ENCODE results near the gene NOS1.
A peak's percentile ranks its signal among the peaks of the same experiment; 100 is the strongest.
"Not testable (repeated sequence)": the region's sequence is repeated elsewhere in the genome, so short reads cannot be mapped to it uniquely, and the experiment has no call there.

Gene NOS1

DNA sequence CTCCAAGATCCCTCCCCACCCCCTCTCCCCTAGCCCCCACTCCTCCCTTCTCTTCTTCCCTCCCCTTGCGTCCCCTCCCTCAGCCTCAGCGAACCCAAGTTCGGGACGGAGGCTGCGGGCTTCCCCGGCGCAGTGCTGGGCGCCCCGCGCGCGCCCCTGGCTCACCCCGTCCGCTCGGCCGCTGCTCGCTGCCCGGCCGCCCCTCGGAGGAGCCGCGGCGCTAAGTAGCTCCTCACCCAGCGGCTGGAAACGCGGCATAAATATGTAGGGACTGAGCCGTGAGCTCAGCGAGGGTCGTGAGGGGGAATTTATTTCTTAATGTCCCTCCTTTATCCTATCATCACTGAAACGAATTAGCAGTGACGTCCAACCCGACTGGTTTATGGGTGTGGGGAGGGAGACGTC lies at the start of gene NOS1:
TSS of gene NOS1 (minus strand) at position 280 of the 405 bp plus-strand sequence. CDS start 30,557 bp downstream, outside the sequence.
- no peak for DNase-seq

DNA sequence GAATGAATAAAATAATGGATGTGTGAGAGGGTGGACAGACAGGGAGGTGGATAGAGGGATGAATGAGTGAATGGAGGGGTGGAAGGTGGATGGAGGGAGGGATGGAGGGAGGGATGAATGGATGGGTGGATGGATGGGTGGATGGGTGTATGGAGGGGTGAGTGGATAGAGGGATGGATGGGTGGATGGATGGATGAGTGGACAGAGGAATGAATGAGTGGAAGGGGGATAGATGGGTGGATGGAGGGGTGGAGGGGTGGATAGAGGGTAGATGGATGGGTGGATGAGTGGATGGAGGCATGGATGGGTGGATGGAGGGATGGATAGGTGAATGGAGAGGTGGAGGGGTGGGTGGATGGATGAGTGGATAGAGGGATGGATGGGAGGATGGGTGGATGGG lies 47.9 kb upstream of the NOS1 start:
- DNase-seq: no peak

DNA sequence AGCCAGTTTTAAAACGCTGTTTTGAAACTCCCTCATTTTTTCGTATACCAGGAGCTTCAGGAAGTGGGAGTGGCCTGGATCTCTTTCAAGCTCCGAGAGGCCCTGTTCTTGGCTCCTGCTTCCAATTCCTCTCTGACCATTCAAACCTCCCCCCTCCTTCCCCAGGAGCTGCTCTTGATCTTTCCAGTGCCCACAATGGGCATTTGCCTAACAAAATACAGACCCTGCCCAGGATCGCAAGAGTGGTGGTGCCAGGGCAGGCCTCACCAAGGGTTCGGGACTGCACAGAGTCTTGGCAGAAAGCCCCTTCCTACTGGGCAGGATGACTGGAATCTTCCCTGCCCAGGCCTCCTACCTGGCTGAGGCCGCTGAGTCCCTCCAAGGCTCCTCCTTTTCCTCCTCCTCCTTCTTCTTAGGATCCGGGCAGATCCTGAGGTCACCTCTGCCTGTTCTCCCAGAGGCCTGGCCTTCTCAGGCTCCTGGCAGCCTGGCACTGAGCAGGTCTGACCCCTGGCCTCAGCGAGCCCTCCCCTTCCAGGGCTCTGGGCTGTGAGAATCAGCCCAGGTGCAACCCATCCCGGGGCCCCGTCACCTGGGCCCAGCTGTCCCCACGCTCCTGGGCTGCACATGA lies 46.9 kb upstream of the NOS1 start:
- no peak for DNase-seq

DNA sequence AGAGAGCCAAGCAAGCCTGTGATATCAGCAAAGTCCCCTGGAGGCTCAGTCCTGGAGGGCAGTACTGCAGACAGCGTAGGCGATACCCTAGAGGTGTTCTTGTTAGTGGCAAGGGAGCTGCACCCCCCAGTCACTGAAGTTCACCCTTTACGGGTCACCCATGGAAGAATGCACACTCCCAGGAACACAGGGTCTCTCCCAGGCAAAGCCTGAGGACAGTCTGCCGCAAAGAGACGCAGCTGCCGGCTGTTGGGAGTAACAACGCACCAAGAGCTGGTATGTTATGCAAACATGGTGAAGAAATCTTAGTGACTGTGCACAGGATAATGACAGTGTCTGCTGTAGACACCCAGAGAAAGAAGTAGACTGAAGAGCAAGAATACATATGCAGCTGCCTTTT lies 43.5 kb upstream of the NOS1 start:
- DNase-seq: no peak

DNA sequence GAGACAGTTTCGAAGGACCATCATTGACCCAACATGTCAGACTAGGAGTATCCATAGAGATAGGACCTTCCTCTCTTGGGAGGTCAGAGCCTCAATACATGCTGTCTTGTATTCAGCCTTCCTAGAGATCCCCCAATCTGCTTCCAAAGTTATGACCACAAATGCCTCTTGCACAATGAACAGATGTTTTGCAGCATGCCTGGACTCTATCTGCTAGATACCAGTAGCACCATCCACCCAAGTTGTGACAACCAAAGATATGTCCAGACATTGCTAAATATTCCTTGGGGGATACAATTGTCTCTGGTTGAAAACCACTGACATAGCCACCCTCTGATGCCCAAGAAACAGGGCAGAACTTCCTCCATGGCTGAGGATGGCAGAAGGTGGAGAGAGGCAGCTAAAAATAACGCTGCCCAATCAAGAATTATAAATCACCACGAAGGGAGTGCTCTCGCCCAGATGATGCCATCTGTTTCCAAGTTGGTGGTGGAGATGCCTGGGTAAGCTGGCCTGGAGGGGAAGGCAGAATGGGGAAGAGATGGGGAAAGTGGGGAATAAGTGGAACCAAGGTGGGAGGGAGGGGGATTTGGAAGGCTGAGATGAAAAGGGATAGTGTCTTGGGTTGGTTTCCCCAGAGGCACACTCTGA lies 42.9 kb upstream of the NOS1 start:
- DNase-seq: no peak

DNA sequence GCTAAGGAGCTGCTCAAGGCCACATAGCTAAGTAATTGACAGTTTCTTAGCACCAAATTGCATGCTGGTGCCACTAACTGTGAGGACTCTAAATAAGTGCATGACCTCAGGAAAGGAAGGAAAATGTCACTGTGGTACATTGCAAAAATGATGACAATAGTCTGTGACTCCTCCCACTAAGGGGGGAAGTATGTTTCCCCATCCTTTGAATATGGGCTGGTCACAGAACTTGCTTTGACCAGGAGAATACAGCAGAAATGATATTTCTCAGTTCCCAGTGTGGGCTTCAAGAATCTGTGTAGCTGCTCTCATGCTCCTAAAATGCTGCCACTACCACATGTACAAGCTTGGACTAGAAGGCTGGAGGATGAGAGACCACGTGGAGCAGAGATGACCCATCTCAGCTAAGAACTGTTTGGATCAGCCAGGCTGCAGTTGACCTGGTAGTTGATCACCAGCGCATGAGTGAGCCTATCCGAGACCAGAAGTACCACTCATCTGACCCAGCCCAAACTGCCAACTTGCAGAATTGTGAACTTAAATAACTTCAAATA lies 42.2 kb upstream of the NOS1 start:
- no peak for DNase-seq

DNA sequence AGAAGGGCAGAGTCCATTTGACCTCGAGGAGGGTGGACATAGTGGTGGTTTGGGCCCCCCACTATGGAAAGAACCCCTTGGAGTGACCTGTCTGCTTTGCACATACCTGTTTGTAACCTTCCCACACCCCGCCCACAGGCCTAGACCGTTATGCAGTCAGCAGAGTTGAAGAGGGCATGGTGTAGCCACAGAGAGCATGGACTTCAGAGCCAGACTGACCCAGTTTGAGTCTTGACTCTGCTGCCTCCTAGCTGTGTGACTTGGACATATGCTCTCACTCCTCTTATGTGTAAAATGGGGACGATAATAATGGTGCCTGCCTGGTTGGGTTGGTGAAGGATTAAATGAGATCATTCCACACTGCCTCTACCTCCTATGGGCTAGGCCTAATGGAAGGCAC lies 40.9 kb upstream of the NOS1 start:
- no peak for DNase-seq

DNA sequence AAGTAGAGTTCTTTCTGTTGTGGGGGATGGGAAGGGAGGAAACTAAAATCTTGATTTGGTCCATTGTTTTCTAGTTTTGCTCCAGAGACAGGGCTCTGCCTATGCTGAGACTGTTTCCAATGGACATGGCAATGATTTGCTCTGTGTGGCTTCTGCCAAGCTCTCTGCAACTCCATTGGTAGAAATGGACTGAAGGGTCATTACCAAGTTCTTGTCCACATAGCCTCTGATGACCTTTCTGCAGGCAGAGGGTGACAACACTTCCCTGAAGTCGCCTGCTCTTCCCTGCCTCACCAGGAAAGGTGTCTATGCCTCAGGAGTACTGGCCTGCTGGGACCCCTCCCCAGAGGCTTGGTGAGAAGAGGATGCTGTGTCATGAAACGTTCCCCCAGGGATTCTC lies 39.5 kb upstream of the NOS1 start:
- no peak for DNase-seq

DNA sequence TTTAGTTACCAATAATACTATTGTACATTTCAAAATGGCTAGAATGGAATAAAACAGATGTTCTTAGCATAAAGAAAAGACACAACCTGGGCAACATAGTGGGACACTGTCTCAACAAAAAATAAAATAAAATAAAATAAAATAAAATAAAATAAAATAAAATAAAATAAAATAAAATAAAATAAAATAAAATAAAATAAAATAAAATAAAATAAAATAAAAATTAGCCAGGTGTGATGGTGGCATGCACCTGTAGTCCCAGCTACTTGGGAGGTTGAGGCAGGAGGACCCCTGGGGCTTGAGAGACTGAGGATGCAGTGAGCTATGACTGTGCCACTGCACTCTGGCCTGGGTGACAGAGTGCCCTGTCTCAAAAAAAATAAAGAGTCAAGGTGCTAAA lies 37.1 kb upstream of the NOS1 start:
- not testable (repeated sequence) for DNase-seq

DNA sequence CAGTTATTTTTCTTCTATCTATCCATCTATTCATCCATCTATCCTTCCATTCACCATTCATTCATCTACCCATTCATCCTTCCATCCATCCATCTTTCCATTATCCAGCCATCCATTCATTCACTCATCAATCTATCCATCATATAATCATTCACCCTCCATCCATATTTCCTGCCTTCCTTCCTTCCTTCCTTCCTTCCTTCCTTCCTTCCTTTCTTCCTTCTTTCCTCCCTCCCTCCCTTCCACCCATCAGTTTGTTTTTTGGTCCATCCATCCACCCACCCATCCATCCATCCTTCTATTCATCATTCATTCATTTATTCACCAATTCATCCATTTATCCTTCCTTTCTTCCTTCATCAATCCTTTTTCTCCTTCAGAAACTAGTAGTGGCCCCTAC lies 34.3 kb upstream of the NOS1 start:
- no peak for DNase-seq

DNA sequence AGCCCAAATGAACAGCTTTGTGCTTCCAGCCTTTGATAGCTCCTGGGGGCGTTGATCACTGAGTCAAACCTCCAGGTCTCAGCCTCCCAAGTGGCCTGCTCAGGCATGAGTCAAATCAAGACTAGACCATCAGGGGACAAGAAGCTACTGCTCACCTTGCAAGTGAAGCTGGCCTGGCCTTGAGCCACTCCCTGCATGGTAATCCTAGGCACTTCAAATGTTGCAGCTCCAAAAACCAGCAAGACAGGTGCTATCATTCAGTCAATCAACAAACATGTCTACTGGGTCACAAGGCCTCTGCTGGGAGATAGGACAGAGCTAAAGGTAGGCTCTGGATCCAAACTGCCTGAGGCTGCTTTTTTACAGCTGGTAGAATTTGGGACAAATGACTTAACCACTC lies 33.1 kb upstream of the NOS1 start:
- DNase-seq: no peak

DNA sequence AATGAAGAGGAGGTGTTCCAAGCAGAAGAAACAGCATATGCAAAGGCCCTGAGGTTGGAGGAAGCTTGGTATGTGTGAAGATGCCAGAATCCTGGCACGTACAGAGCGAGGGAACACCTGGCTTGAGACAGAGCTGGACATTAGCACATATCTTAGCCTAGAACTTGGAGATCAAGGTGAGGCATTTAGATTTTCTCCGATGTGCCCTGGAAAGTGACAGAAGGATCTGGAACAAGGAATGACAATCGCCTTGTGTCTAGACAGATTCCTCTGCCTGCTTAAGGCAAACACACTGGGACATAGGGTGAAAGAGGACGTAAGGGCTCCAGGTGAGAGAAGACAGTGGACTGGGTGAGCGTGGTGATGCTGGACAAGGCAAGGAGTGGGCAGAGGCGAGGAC lies 32.2 kb upstream of the NOS1 start:
- no peak for DNase-seq

DNA sequence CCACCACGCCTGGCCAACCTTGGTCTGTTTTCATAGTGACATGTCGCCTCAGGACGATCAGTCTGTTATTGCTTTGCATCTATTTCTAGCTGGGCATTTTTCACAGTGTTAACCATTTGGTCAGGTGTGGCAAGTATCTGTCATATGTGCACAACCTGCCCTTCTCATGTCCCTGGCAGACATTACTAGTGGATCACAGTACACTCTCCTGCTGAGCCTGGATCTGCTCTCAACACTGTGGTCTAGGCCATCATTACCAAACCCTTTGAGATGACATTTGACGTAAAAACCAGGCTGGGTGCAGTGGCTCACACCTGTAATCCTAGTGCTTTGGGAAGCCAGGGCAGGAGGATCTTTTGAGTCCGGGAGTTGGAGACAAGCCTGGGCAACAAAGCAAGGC lies 29.4 kb upstream of the NOS1 start:
- no peak for DNase-seq

DNA sequence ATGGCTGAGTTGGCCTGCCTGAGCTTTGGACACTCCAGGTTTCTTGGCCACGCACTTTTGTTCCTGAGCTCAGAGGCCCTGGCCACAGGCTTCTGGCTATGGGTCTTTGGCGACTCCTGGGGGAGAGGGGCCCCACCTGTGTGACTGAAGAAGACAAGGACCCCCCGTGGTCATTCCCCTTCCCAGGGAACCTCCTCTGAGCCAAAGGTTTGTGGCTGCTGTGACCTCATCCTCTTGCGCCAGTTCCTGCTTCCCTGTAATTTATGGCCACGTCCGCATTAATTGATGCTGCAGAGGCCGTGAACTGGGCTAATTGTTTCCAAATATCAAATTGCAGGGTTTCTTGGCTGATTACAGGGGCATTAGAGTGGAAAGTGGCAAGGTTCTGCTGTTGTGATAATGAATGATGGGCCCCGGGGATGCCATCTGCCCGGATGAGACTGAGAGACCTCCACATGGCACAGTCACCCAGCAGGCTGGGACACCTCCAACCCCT lies 27.6 kb upstream of the NOS1 start:
- DNase-seq: peak; percentile 59

DNA sequence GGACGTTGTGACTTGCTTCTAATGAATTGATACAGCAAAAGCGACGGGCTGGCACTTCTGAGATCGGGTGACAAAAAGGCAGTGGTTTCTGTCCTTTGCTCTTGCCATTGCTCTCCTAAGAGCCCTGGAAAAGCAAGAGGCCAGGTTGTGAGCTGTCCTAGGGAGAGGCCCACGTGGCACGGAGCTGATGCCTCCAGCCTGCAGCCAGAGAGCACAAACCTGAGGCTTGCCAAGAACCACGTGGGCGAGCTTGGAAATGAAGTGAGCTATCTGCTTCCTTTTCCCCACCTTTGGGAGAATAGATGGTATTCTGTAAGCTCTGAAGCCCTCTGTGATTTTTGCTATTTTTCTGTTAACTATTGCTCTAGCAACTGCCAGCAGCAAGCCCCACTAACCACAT lies 26.4 kb upstream of the NOS1 start:
- DNase-seq: no peak

DNA sequence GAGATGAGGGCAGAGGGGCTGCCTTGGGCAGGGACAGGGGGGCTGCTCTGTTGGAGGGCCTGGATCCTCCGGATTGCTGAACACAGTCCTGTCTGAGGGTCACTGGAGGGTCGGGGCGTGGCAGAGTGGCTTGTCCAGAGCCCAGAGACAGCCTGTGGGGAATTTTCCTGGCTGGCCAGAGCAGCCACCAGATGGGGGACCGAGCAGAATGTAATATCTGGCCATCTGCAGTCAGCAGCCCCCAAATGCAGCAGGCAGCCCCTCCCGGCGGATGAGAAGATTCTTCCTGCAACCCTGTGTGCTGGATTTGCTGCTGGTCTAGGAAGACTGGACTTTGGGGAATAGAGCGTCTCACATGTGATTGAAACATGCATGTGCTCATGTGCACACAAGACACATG lies 23.3 kb upstream of the NOS1 start:
- no peak for DNase-seq

DNA sequence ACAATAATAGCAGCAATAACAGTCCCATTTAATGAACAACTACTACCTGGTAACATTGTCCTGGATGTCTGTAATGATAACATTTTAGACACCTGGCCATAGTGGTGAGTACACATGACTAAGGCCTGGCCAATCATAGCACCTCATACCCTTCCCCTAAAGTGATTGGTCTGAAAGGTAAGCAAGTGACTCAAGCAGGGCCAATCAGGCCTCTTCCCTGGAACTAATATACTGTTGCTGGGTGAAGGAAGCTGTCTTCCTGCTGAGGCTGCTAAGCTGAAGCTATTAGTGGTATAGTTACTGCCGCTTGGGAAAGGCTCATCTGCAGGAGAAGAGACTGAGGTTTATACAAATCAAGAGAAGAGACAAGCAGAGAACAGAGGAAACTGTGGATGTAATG lies 18.7 kb upstream of the NOS1 start:
- no peak for DNase-seq

DNA sequence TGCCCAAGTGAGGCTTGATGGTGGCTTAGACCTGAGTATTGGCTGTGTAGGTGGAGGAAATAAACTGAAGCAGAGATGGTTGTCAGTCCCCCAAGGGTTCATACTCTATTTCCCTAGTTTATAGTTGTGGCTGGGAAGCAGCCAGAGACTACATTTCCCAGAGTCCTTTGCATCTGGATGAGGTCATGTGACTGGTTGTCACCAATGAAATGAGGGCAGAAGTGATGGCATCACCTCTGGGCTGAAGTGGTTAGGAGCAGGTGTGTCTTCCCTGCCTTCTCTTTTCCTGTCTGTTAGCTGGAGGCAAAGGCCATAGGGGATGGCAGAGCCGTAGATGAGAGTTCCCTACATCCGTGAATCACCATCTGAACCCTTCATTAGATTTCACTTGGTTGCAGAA lies 16.3 kb upstream of the NOS1 start:
- DNase-seq: peak; percentile 47

DNA sequence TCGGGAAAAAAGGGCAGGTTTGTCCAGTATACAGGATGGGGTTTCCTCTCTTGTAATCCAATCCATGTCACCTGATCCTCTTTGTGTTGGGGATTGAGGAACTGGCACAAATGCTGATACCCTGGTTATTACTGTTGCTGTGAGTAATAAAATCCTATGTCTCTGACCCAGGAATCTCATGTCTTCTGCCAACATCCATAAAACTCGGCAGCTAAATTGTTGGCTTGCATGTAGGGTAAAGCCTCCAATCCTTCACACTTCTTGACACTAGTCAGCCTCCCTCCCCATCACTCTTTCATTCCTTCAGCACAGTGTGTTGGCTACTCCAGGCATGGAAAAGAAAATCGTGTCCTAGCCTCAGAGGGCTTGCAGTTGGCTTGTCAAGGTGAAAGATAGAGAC lies 9.2 kb upstream of the NOS1 start:
- DNase-seq: no peak

DNA sequence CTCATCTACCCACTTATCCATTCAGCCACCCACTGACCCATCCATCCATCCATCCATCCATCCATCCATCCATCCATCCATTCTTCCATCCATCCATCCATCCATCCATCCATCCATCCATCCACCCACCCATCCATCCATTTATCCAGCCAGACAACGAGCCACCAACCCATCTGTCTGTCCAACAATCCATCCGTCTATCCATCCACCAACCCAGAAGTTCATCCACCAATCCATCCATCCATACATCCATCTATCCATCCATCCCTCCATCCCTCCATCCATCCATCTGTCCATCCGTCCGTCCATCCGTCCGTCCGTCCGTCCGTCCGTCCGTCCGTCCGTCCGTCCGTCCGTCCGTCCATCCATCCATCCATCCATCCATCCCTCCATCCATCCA lies 8.6 kb upstream of the NOS1 start:
- DNase-seq: not testable (repeated sequence)

DNA sequence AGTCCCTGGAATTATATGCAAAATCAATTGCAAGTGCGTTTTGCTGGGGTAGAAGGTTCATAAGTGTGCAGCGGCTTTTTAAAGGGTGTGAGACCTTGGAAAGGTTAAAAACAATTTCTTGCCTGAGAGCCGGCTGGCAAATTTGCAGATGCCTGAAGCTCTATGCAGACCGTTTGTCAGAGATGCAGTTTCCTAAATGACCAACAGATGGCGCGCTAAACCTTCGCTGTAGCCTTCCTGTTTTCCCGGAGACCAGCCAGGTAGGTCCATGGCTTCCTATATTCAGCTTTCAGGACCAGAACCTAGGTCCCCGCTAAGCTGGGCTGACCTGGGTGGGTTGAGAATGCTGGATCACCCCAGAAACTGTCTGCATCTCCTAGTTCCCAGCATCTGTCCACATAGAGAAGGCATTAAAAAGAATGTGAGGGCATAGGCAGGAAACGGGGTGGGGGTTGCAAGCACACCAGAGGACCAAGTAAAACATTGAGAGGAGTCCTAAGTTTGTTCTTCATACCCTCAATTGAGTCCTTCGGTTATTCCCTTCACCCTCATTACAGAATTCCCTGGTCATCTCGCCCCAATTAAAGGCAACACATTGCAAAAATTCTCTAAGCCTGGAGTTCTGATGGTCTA lies 5.7 kb upstream of the NOS1 start:
- DNase-seq: peak; percentile 36

DNA sequence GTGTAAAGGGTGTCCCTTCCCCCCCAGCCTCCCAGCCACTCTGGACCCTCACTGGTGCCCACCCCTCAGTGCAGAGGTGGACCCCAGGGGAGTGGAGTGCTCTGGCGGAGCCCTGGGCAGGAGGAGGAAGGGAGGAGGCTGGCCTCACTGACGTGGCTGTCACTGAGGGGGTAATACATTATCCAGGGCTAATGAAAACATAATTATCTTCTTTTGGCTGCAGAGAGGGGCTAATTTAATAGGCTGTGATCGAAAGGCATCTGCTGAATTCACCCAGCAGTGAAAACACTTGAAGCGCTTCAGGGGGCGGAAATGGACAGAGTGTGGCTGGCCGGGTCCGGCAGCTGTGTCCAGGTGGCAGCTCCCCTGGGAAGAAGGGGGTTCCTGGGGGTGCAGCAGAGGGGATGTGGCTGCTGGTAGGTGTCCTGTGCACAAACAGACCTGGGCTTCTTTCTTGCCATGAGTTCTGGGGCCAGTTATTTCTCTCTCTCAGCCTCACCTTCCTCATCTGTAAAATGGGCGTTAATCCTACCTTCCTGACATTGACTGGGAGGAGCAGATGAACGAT lies 3.7 kb upstream of the NOS1 start:
- no peak for DNase-seq

DNA sequence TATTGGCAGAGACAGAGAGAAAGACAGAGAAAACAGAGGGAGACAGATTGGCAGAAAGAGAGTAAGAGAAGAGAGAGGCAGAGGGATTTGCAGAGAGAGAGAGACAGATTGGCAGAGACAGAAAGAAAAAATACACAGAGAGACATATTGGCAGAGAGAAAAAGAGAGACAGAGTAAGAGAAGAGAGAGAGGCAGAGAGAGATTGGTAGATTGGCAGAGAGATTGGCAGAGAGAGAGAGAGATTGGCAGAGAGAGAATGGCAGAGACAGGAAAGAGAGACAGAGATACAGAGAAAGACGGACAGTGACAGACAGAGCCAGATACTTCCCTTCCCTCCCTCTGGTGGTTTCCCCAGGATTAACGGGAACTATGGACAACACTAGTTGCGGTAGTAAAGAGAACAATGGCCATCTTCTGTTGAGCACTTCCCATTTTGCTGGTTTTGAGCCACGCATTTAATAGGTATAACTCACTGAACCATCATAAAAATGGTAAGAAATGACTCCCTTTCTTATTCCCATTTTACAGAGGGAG lies 2.6 kb upstream of the NOS1 start:
- DNase-seq: no peak

Data from NCI-H2171 (cell line).